ENCODE results near the gene TULP4.
"Not testable (repeated sequence)": the region's sequence is repeated elsewhere in the genome, so short reads cannot be mapped to it uniquely, and the experiment has no call there.

Gene TULP4

DNA sequence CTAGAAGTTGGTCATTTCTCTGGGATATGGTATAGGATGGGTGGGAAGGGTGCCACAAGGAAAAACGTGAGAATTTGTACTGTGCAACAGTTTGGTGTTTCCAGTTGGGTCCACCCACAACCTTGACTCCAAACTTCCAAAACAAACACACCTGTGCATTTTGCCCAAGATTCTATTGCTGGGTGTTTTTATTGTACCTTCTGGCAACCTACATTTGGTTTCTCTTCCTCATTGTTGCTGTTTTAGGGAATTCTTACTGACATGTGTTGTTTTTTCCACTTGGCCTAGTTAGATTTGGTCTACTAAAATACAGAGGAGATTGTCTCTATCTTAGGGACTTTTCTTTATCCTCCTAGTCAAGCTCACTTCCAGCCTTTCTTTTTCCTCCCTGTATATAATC is 16.7 kb downstream of the TULP4 start:
- no peak for DNase-seq (ENCODE audit: low spot score)

GRCh38 chr6:158329531-158329930 is 17.3 kb downstream of the TULP4 start:
- no peak for DNase-seq (ENCODE audit: low spot score)

DNA sequence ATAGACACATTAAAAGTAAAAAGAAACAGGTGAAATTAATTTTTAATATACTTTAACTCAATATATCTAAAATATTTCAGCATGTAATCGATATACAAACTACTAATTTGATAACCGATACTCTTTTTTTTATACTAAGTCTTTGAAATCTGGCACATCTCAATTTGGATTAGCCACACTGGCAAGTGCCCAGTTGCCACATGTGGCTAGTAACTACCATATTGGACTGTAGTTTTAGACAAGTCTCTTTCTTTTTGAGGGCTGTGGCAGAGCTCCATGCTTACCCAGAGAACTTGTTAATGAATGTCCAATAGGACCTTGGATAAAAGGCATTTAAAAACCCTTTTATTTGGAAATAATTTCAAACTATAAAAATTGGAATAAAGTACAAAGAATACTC is 17.8 kb downstream of the TULP4 start:
- DNase-seq (ENCODE audit: low spot score) = no peak

DNA sequence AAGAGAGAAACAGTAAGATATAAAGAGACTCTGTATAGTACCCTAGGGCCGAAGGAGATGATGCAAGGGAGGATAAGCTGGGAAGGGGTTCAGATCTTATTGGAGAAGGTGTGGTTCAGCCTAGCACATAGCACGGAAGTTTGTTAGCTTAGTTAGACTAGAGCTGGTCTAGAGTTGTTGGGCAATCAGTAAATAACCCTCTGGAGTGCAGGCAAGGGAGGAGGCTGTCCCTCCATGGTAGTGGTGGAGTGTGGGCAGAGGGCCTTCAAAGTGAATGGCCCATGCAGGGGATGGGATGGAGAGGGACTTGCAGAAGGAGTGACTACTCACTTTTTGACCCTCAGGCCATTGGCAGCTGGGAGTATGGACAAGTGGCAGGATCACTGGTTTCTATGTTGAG is 20.0 kb downstream of the TULP4 start:
- DNase-seq (ENCODE audit: low spot score) = no peak

GRCh38 chr6:158333094-158333493 is 20.8 kb downstream of the TULP4 start:
- DNase-seq (ENCODE audit: low spot score) = no peak

DNA sequence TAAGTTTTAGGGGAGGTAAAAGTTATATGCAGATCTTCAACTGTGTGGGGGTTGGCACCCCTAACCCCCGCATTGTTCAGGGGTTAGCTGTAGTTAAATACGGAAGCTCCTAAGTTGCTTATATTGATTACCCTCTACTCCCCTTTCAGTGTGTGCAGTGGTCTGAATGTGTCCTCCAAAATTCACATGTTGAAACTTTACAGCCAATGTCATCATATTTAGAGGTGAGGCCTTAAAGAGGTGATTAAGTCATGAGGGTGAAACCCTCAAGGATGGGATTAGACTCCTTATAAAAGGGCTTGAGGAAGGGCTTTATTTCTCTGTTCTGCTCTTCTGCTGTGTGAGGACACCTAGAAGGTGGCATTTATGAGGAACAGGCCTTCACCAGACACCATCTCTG is 22.3 kb downstream of the TULP4 start:
- no peak for DNase-seq (ENCODE audit: low spot score)

GRCh38 chr6:158337332-158337731 is 25.1 kb downstream of the TULP4 start:
- no peak for DNase-seq (ENCODE audit: low spot score)

DNA sequence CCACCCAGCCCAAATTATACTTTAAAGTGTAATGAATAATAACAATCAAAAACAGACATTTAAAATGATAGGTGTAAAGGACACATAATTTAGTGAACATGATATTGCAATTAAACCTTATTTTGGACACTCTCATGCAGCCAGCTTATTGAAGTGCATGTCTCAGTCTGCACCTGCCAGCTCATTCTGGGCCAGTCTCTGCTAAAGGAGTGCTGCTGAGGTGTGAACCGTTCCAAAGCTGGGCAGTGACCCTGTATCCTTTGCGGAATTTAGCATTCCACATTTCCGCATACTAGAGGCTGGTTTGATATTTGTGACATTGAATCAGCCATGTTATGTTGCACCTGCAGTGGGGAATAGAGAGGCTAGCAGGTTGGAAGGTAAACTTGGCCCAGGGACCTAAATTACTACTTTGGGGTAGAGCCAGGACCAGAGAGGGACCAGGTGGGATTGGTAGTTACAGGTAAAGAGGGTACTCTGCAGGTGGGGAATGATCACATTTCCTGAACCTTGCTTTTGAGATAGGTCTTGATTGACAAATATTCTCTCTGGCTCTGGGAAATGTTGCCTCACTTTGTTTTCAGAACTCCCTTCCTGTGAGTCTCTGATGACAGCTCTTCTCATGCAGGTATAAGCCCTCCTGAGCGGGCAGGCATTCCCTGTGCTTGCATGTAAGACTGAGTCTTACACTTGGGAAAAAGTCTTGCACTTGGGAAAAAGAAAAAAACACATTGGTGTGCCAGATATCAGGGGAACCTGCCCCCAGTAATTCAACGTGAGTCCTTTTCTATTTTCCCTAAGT is 26.2 kb downstream of the TULP4 start:
- DNase-seq (ENCODE audit: low spot score) = no peak

DNA sequence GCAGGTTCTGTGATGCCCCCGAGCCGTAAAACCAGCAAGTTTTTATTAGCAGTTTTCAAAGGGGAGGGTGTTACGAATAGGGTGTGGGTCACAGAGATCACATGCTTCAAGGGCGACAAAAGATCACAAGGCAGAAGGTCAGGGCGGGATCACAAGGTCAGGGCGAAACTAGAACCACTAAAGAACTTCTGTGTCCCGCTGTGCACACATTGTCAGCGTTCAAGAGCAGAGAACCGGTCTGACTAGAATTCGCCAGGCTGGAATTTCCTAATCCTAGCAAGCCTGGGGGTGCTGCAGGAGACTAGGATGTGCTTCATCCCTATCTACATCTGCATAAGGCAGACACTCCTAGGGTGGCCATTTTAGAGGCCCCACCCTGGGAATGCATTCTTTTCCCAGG is 26.9 kb downstream of the TULP4 start:
- not testable (repeated sequence) for DNase-seq (ENCODE audit: low spot score)

GRCh38 chr6:158340252-158340651 is 28.0 kb downstream of the TULP4 start:
- DNase-seq (ENCODE audit: low spot score) = no peak

GRCh38 chr6:158344534-158344933 is 32.3 kb downstream of the TULP4 start:
- DNase-seq (ENCODE audit: low spot score) = no peak

- DNase-seq (ENCODE audit: low spot score) = not testable (repeated sequence)
Measured at GRCh38 chr6:158345444-158345843, 33.2 kb downstream of the TULP4 start.

GRCh38 chr6:158347335-158347734 is 35.1 kb downstream of the TULP4 start:
- DNase-seq (ENCODE audit: low spot score) = no peak

GRCh38 chr6:158348737-158349504 is 36.7 kb downstream of the TULP4 start:
- DNase-seq (ENCODE audit: low spot score) = not testable (repeated sequence)

DNA sequence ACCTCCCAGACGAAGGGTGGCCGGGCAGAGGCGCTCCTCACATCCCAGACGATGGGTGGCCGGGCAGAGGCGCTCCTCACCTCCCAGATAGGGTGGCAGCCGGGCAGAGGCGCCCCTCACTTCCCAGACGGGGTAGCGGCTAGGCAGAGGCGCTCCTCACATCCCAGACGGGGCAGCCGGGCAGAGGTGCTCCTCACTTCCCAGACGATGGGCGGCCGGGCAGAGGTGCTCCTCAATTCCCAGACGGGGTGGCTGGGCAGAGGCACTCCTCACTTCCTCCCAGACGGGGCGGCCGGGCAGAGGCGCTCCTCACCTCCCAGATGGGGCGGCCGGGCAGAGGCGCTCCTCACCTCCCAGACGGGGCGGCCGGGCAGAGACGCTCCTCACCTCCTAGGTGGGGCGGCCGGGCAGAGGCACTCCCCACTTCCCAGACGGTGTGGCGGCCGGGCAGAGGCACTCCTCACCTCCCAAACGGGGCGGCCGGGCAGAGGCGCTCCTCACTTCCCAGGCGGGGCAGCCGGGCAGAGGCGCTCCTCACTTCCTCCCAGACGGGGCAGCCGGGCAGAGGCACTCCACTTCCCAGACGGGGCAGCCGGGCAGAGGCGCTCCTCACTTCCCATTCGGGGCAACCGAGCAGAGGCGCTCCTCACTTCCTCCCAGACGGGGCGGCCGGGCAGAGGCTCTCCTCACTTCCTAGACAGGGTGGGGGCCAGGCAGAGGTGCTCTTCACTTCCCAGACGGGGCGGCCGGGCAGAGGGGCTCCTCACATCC is 37.4 kb downstream of the TULP4 start:
- DNase-seq (ENCODE audit: low spot score) = not testable (repeated sequence)

GRCh38 chr6:158350731-158351130 is 38.5 kb downstream of the TULP4 start:
- not testable (repeated sequence) for DNase-seq (ENCODE audit: low spot score)

- DNase-seq (ENCODE audit: low spot score) = no peak
Measured at GRCh38 chr6:158353883-158354877, 41.9 kb downstream of the TULP4 start.

DNA sequence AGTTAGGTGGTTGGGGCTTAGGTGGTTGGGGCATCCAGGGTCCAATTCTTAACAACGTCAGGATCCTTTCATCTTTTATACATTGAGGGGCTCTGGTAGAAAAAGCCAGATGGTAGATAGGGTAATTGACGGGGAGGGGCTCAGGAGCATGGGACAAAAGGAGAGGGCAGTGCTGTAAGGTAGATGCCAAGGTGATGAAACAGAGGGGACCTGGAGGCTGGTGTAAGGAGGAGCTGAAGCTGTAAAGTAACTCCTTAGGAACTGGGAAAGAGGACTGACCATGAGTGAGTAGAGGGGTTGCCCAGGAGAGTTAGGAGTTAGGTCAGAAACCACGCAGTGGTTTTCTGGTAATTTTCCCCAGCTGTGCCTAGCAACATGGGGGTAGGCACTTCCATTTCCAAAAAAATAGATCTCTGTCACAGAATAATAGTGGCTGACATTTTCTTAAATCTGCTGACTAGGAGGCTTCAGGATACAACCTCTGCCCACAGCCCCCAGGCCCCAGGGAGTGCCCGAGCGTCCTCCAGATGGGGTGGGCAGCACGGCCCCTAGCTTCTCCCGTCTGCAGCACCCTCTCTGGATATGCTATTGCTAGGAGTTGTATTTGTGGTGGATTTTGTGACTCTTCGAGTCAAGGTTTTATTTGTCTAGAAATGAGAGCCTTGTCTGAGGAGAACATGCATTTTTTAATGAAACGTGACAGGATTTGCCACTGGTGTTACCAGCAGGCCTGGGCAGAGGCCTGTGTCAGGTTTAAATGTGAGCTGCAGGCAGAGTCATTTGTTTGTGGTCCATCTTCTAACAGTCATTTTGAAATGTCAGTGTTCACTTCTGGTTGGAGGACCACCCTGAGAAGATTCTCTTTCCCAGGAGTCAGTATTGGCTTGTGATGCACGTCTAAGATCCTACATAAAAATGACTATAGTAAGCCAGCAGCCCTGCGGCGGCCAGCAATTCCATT is 44.6 kb downstream of the TULP4 start:
- no peak for DNase-seq (ENCODE audit: low spot score)

- DNase-seq (ENCODE audit: low spot score) = no peak
Measured at GRCh38 chr6:158357570-158358216, 45.4 kb downstream of the TULP4 start.
